ENCODE measurements around the gene PABPN1L. TPM values are rescaled to one million over a fixed set of nuclear protein-coding genes. Genes with fewer than 3 reads are reported as not detected.

PABPN1L gene
- total RNA-seq, 1 donor from 2014 or later = not detected

- Mint-ChIP-seq H3K4me3 (ENCODE audit: unreplicated experiment) (peak overlapping the region; percentile 82), H3K27me3 (ENCODE audit: low read depth, unreplicated experiment) (no peaks in the 10 kb centered on the region), H3K27ac (ENCODE audit: unreplicated experiment) (no peak overlapping the region), H3K36me3 (ENCODE audit: low read depth, unreplicated experiment) (peaks cover 14% of the 10 kb centered on the region), H3K9me3 (ENCODE audit: unreplicated experiment) (peaks cover 2% of the 10 kb centered on the region), H3K4me1 (ENCODE audit: low read depth, unreplicated experiment) (peaks cover 6% of the 10 kb centered on the region)
- peaks cover 6% of the 10 kb centered on the region for H3K36me3 ChIP-seq (ENCODE audit: insufficient read depth, low read length)
- TF ChIP-seq EZH2 (IDR thresholded peaks at IDR 0.05; ENCODE audit: insufficient read depth, low read length) (no peak), CTCF (IDR thresholded peaks at IDR 0.05; ENCODE audit: insufficient read depth, low read depth, low read length) (no peak)
- DNase-seq (ENCODE audit: low read depth) (no peak), FAIRE-seq (no peak)
- H3K4me1 ChIP-seq (ENCODE audit: insufficient read depth, low read length) = peaks cover 12% of the 10 kb centered on the region
- peak overlapping the region; percentile 64 for H3K9ac ChIP-seq (ENCODE audit: low read length)
- peaks cover 34% of the 10 kb centered on the region for H3K79me2 ChIP-seq (ENCODE audit: insufficient read depth, low read length)
- peak overlapping the region; percentile 88 for H3K4me2 ChIP-seq (ENCODE audit: low read length)
- H3K4me3 ChIP-seq (ENCODE audit: insufficient read depth, low read depth, low read length) = peak overlapping the region; percentile 58
- H3K27ac ChIP-seq (ENCODE audit: low read depth, low read length) = no peak overlapping the region
- no peaks in the 10 kb centered on the region for H3K9me3 ChIP-seq (ENCODE audit: insufficient read depth, low read depth, low read length)
- H4K20me1 ChIP-seq (ENCODE audit: insufficient read depth, low read length) = peaks cover 43% of the 10 kb centered on the region
- H2AFZ ChIP-seq (ENCODE audit: low read depth, low read length) = no peak overlapping the region
- no peaks in the 10 kb centered on the region for H3K27me3 ChIP-seq (ENCODE audit: insufficient read depth, low read length)
These were observed 10.7 kb downstream of the PABPN1L start for GRCh38 chr16:88855736-88856121.

- Histone ChIP-seq H2AFZ (ENCODE audit: low read depth, low read length) (no peak overlapping the region), H3K4me1 (ENCODE audit: insufficient read depth, low read length) (peaks cover 12% of the 10 kb centered on the region), H4K20me1 (ENCODE audit: insufficient read depth, low read length) (peaks cover 49% of the 10 kb centered on the region), H3K9me3 (ENCODE audit: insufficient read depth, low read depth, low read length) (no peaks in the 10 kb centered on the region), H3K27me3 (ENCODE audit: insufficient read depth, low read length) (no peaks in the 10 kb centered on the region), H3K4me3 (ENCODE audit: insufficient read depth, low read depth, low read length) (no peak overlapping the region), H3K36me3 (ENCODE audit: insufficient read depth, low read length) (peaks cover 4% of the 10 kb centered on the region), H3K9ac (ENCODE audit: low read length) (no peak overlapping the region), H3K79me2 (ENCODE audit: insufficient read depth, low read length) (peaks cover 34% of the 10 kb centered on the region), H3K27ac (ENCODE audit: low read depth, low read length) (no peak overlapping the region), H3K4me2 (ENCODE audit: low read length) (no peak overlapping the region)
- FAIRE-seq (no peak), DNase-seq (ENCODE audit: low read depth) (no peak)
- H3K4me1 Mint-ChIP-seq (ENCODE audit: low read depth, unreplicated experiment) = peaks cover 6% of the 10 kb centered on the region
- H3K36me3 Mint-ChIP-seq (ENCODE audit: low read depth, unreplicated experiment) = peaks cover 13% of the 10 kb centered on the region
- no peaks in the 10 kb centered on the region for H3K27me3 Mint-ChIP-seq (ENCODE audit: low read depth, unreplicated experiment)
- H3K4me3 Mint-ChIP-seq (ENCODE audit: unreplicated experiment) = peak overlapping the region; percentile 78
- H3K9me3 Mint-ChIP-seq (ENCODE audit: unreplicated experiment) = peaks cover 2% of the 10 kb centered on the region
- no peak overlapping the region for H3K27ac Mint-ChIP-seq (ENCODE audit: unreplicated experiment)
- TF ChIP-seq CTCF (IDR thresholded peaks at IDR 0.05; ENCODE audit: insufficient read depth, low read depth, low read length) = no peak
- TF ChIP-seq EZH2 (IDR thresholded peaks at IDR 0.05; ENCODE audit: insufficient read depth, low read length) = no peak
These were observed 11.3 kb downstream of the PABPN1L start for GRCh38 chr16:88855176-88855575.

- Mint-ChIP-seq H3K36me3 (ENCODE audit: low read depth, unreplicated experiment) (peaks cover 12% of the 10 kb centered on the region), H3K4me1 (ENCODE audit: low read depth, unreplicated experiment) (peaks cover 6% of the 10 kb centered on the region), H3K9me3 (ENCODE audit: unreplicated experiment) (peaks cover 2% of the 10 kb centered on the region), H3K27me3 (ENCODE audit: low read depth, unreplicated experiment) (no peaks in the 10 kb centered on the region), H3K27ac (ENCODE audit: unreplicated experiment) (no peak overlapping the region), H3K4me3 (ENCODE audit: unreplicated experiment) (no peak overlapping the region)
- no peak overlapping the region for H3K4me3 ChIP-seq (ENCODE audit: insufficient read depth, low read depth, low read length)
- peaks cover 50% of the 10 kb centered on the region for H4K20me1 ChIP-seq (ENCODE audit: insufficient read depth, low read length)
- H2AFZ ChIP-seq (ENCODE audit: low read depth, low read length) = no peak overlapping the region
- TF ChIP-seq EZH2 (IDR thresholded peaks at IDR 0.05; ENCODE audit: insufficient read depth, low read length) (no peak), CTCF (IDR thresholded peaks at IDR 0.05; ENCODE audit: insufficient read depth, low read depth, low read length) (no peak)
- peaks cover 34% of the 10 kb centered on the region for H3K79me2 ChIP-seq (ENCODE audit: insufficient read depth, low read length)
- FAIRE-seq = no peak
- no peak overlapping the region for H3K4me2 ChIP-seq (ENCODE audit: low read length)
- peaks cover 12% of the 10 kb centered on the region for H3K4me1 ChIP-seq (ENCODE audit: insufficient read depth, low read length)
- no peaks in the 10 kb centered on the region for H3K27me3 ChIP-seq (ENCODE audit: insufficient read depth, low read length)
- H3K9me3 ChIP-seq (ENCODE audit: insufficient read depth, low read depth, low read length) = no peaks in the 10 kb centered on the region
- H3K9ac ChIP-seq (ENCODE audit: low read length) = no peak overlapping the region
- H3K36me3 ChIP-seq (ENCODE audit: insufficient read depth, low read length) = peaks cover 3% of the 10 kb centered on the region
- DNase-seq (ENCODE audit: low read depth) = no peak
- H3K27ac ChIP-seq (ENCODE audit: low read depth, low read length) = no peak overlapping the region
These were observed 12.0 kb downstream of the PABPN1L start for GRCh38 chr16:88854306-88855111.

Data from astrocyte (in vitro differentiated cells and primary cell).